Endothelial cell of umbilical vein (primary cell): ENCODE data around the gene MTPN. TPM values are rescaled to one million over a fixed set of nuclear protein-coding genes. Genes with fewer than 3 reads are reported as not detected.

Source experiments
- BruUV-seq: library from RNA; stranded (reverse); fragments of 400-500 nt; replicated peaks from 2 replicates; lab custom pipeline; 2021; lab: Mats Ljungman, UMichigan
- CTCF ChIA-PET: fragments of 300-600, 350-600 bp; sonication (Branson Sonifier 250); formaldehyde crosslinking; loops from one replicate; lab custom pipeline; 2021; ENCODE audit warnings: antibody characterized with exemption, inconsistent platforms; lab: Charles Lee
- POLR2A ChIA-PET: fragments of 300-600, 350-600 bp; sonication (Branson Sonifier 250); formaldehyde crosslinking; loops from one replicate; lab custom pipeline; 2021; ENCODE audit warnings: antibody characterized with exemption, inconsistent platforms; lab: Charles Lee
- DNase-seq: peaks from one replicate; pipeline ENCODE4 v3.0.0-alpha.2; 2011; ENCODE audit warnings: low read depth, low spot score
- FAIRE-seq: peaks from 2 replicates; lab custom pipeline; 2011; peaks lifted over from hg19 to GRCh38; lab: Jason Lieb, UNC
- H2AFZ ChIP-seq: 2 replicates; pipeline ENCODE4 v1.6.0; 2012; ENCODE audit warnings: low read depth, low read length, control low read depth, inconsistent platforms
- H3K27ac ChIP-seq: 2 replicates; pipeline ENCODE4 v1.5.1; 2011; ENCODE audit warnings: low read depth, mild to moderate bottlenecking, control low read depth, low read length, moderate library complexity; ENCODE audit not compliant: insufficient read depth
- H3K27me3 ChIP-seq, 2 experiments: 2 replicates each; pipeline versions ENCODE4 v1.6.0 to v1.6.1; 2011; ENCODE audit warnings: low read length in 2 of 2, mixed read lengths in 1 of 2; ENCODE audit not compliant: control insufficient read depth in 2 of 2, insufficient read depth in 2 of 2
- H3K36me3 ChIP-seq, 2 experiments: 2 replicates in 1 of 2; 3 replicates in 1 of 2; pipeline ENCODE4 v1.5.1; 2011; ENCODE audit warnings: low read length in 2 of 2, mild to moderate bottlenecking in 1 of 2, moderate library complexity in 1 of 2; ENCODE audit not compliant: control insufficient read depth in 2 of 2, insufficient read depth in 2 of 2; ENCODE audit errors: extremely low read depth in 1 of 2
- H3K4me1 ChIP-seq: 3 replicates; pipeline ENCODE4 v1.5.1; 2011; ENCODE audit warnings: mild to moderate bottlenecking, low read length; ENCODE audit not compliant: control insufficient read depth, insufficient read depth; ENCODE audit errors: extremely low read depth
- H3K4me2 ChIP-seq: 2 replicates; pipeline ENCODE4 v1.6.1; 2011; ENCODE audit warnings: low read length, control low read depth, mixed read lengths; ENCODE audit not compliant: insufficient read depth
- H3K4me3 ChIP-seq, 3 experiments: fragments of 200-600 bp in 1 of 3; sonication (generic), shearing (Covaris generic) in 1 of 3; replicated peaks in 1 of 3; 2 replicates each; pipeline ENCODE4 v1.5.1; 2011 to 2016; ENCODE audit warnings: control low read depth in 3 of 3, low read length in 3 of 3, mild to moderate bottlenecking in 2 of 3, inconsistent platforms in 1 of 3, low read depth in 1 of 3, moderate library complexity in 1 of 3; ENCODE audit not compliant: insufficient read depth in 1 of 3
- H3K79me2 ChIP-seq: 2 replicates; pipeline ENCODE4 v1.6.0; 2012; ENCODE audit warnings: low read length, inconsistent platforms; ENCODE audit not compliant: control insufficient read depth, insufficient read depth
- H3K9ac ChIP-seq: replicated peaks from 2 replicates; pipeline ENCODE3; 2011; ENCODE audit warnings: low read length, control low read depth; ENCODE audit not compliant: insufficient read depth; ENCODE audit errors: extremely low read depth
- H3K9me1 ChIP-seq: replicated peaks from 3 replicates; pipeline ENCODE4 v1.6.0; 2011; ENCODE audit warnings: mild to moderate bottlenecking, low read length; ENCODE audit not compliant: control insufficient read depth, insufficient read depth; ENCODE audit errors: extremely low read depth
- H3K9me3 ChIP-seq: replicated peaks from 2 replicates; pipeline ENCODE4 v1.5.1; 2012; ENCODE audit warnings: low read length, inconsistent platforms; ENCODE audit not compliant: control insufficient read depth, insufficient read depth
- H4K20me1 ChIP-seq: replicated peaks from 2 replicates; pipeline ENCODE3; 2011; ENCODE audit warnings: mild to moderate bottlenecking, low read length; ENCODE audit not compliant: control insufficient read depth, insufficient read depth; ENCODE audit errors: extremely low read depth
- CTCF ChIP-seq, 2 donors: IDR thresholded peaks; 1 replicate in 1 of 2; 2 replicates in 1 of 2; pipeline ENCODE4 v1.5.1; 2011; ENCODE audit warnings: low read length in 2 of 2, mild to moderate bottlenecking in 2 of 2, moderate library complexity in 2 of 2, control low read depth in 1 of 2, inconsistent platforms in 1 of 2, low read depth in 1 of 2; ENCODE audit not compliant: insufficient read depth in 1 of 2; ENCODE audit errors: extremely low read depth in 1 of 2
- EZH2 ChIP-seq: IDR thresholded peaks from 2 replicates; pipeline ENCODE4 v1.6.1; 2012; ENCODE audit warnings: borderline replicate concordance, low read depth, mild to moderate bottlenecking, moderate library complexity, low read length, inconsistent platforms; ENCODE audit not compliant: severe bottlenecking
- GATA2 ChIP-seq: IDR thresholded peaks from 2 replicates; pipeline ENCODE4 v1.7.0; 2011; ENCODE audit warnings: low read depth, mild to moderate bottlenecking, moderate library complexity, mixed read lengths, low read length; ENCODE audit not compliant: insufficient read length, insufficient read depth
- JUN ChIP-seq: IDR thresholded peaks from 2 replicates; pipeline ENCODE4 v1.6.1; 2011; ENCODE audit warnings: borderline replicate concordance, low read depth; ENCODE audit not compliant: insufficient read length, insufficient read depth
- MAX ChIP-seq: IDR thresholded peaks from 2 replicates; pipeline ENCODE4 v1.6.1; 2011; ENCODE audit not compliant: insufficient read depth, insufficient read length
- MYC ChIP-seq: IDR thresholded peaks from one replicate; pipeline ENCODE4 v1.6.1; 2011; ENCODE audit warnings: mild to moderate bottlenecking, low read depth, low read length
- POLR2A ChIP-seq: IDR thresholded peaks from 2 replicates; pipeline ENCODE4 v1.6.1; 2012; ENCODE audit warnings: low read depth, mild to moderate bottlenecking, control low read depth, low read length
- POLR2AphosphoS5 ChIP-seq: IDR thresholded peaks from 2 replicates; pipeline ENCODE4 v1.6.1; 2012; ENCODE audit warnings: low read depth, mild to moderate bottlenecking, control low read depth, low read length, moderate library complexity; ENCODE audit not compliant: insufficient read depth
- dilution Hi-C: fragments of 300-500 bp; cut with MboI; formaldehyde crosslinking; loops from one replicate; pipeline ENCODE4 v1.15.0; 2019; ENCODE audit warnings: low sequenced_read_pairs; ENCODE audit not compliant: extremely low pct_ligation_motif_present
- intact Hi-C: fragments of 100-400 bp; cut with micrococcal nuclease; formaldehyde crosslinking; loops from one replicate; pipeline ENCODE4 v1.10.0; 2022
- polyA plus RNA-seq, 4 experiments: library from polyadenylated mRNA; depleted of rRNA in 3 of 4; stranded (reverse) in 3 of 4; unstranded in 1 of 4; fragments of >200 nt; gene quantifications; 2 replicates each; pipeline versions ENCODE4 v1.2.1 to v1.2.3, GENCODE V29; 2011 to 2012; ENCODE audit warnings: missing spikeins in 1 of 4
- total RNA-seq: library from RNA; stranded (reverse); gene quantifications from 2 replicates; pipeline ENCODE4 v1.2.3, GENCODE V29; 2021

The MTPN gene
- total and polyA plus RNA-seq, 2 donors (not counting 3 experiments of a cell fraction or from before 2014, with no cell fraction given), result 58.1 to 174 TPM

- H2AFZ ChIP-seq, result no peak overlapping the region
- H3K9me3 ChIP-seq, result no peaks in the 10 kb centered on the region
- no peak for FAIRE-seq
- H3K36me3 ChIP-seq, result peaks cover 0 to 3% of the 10 kb centered on the region in 2 experiments
- H3K27ac ChIP-seq, result no peak overlapping the region
- no peak overlapping the region for H3K9ac ChIP-seq
- no peaks in the 10 kb centered on the region for H3K27me3 ChIP-seq
- no peak for DNase-seq
- H3K9me1 ChIP-seq, result no peaks in the 10 kb centered on the region
- H3K79me2 ChIP-seq, result peaks cover 93% of the 10 kb centered on the region
- CTCF ChIA-PET, result no interaction called here
- POLR2A ChIA-PET, result no interaction called here
- intact Hi-C loops (no loop called here), dilution Hi-C loops (no loop called here)
- TF ChIP-seq CTCF (IDR thresholded peaks at IDR 0.05; ENCODE audit: extremely low read depth in 1 of 2, insufficient read depth in 1 of 2, low read depth in 1 of 2, low read length in 2 of 2) (no peak), JUN (no peak), GATA2 (no peak), POLR2AphosphoS5 (no peak), MYC (no peak)
- BruUV-seq, result no TSS peak
- H3K4me1 ChIP-seq, result no peaks in the 10 kb centered on the region
- peaks cover 12% of the 10 kb centered on the region for H4K20me1 ChIP-seq
- no peak overlapping the region for H3K4me3 ChIP-seq
- H3K4me2 ChIP-seq, result no peak overlapping the region
Measured at GRCh38 chr7:135964791-135965190, 12.4 kb downstream of the MTPN start.

- BruUV-seq, result no TSS peak
- H3K9me1 ChIP-seq, result no peaks in the 10 kb centered on the region
- peaks cover 0 to 3% of the 10 kb centered on the region in 2 experiments for H3K36me3 ChIP-seq
- H3K9me3 ChIP-seq, result no peaks in the 10 kb centered on the region
- no peak overlapping the region for H3K4me3 ChIP-seq
- ChIA-PET CTCF (no interaction called here), POLR2A (no interaction called here)
- TF ChIP-seq EZH2 (no peak), POLR2A (no peak), POLR2AphosphoS5 (no peak), MAX (no peak), GATA2 (no peak), CTCF (IDR thresholded peaks at IDR 0.05; ENCODE audit: extremely low read depth in 1 of 2, insufficient read depth in 1 of 2, low read depth in 1 of 2, low read length in 2 of 2) (no peak), JUN (no peak)
- DNase-seq (no peak), FAIRE-seq (no peak)
- peaks cover 93% of the 10 kb centered on the region for H3K79me2 ChIP-seq
- intact Hi-C loops, result no loop called here
- H3K27ac ChIP-seq, result no peak overlapping the region
- no peaks in the 10 kb centered on the region for H3K27me3 ChIP-seq
- dilution Hi-C loops, result no loop called here
- H3K4me1 ChIP-seq, result no peaks in the 10 kb centered on the region
- H4K20me1 ChIP-seq, result peaks cover 12% of the 10 kb centered on the region
- H3K9ac ChIP-seq, result no peak overlapping the region
- no peak overlapping the region for H3K4me2 ChIP-seq
- H2AFZ ChIP-seq, result no peak overlapping the region
Measured at GRCh38 chr7:135964274-135964673, 12.9 kb downstream of the MTPN start.
